ENCODE data around the gene LYSMD3. TPM values are rescaled to one million over a fixed set of nuclear protein-coding genes. Genes with fewer than 3 reads are reported as not detected.

LYSMD3 gene
- total RNA-seq, 4 donors from 2014 or later: 12.9 to 21.2 (median 16.3) TPM

- no peak for DNase-seq (ENCODE audit: extremely low spot score)
- Histone ChIP-seq H3K4me3 (no peak overlapping the region), H3K9me3 (peaks cover 0 to 12% (median 5%) of the 10 kb centered on the region in 4 donors), H3K27me3 (no peaks in the 10 kb centered on the region), H3K36me3 (no peaks in the 10 kb centered on the region), H3K27ac (replicated peaks in 1 of 4) (no peak overlapping the region), H3K4me1 (no peaks in the 10 kb centered on the region)
- intact Hi-C loops (cut with DNase I): no loop called here
- TF ChIP-seq CTCF (IDR thresholded peaks at IDR 0.05) (no peak), POLR2A (IDR thresholded peaks at IDR 0.05; ENCODE audit: low read depth) (no peak), EP300 (IDR thresholded peaks at IDR 0.05) (no peak), POLR2AphosphoS5 (IDR thresholded peaks at IDR 0.05) (no peak)
- WGBS: 95% methylated on average over 1 of the region's 1 CpG
These were observed 39.7 kb upstream of the LYSMD3 start for GRCh38 chr5:90569084-90569483.

GRCh38 chr5:90565491-90565890 lies 36.1 kb upstream of the LYSMD3 start:
- H3K4me3 ChIP-seq: no peak overlapping the region
- 96% methylated on average over 3 of the region's 3 CpGs for WGBS
- H3K4me1 ChIP-seq: no peaks in the 10 kb centered on the region
- H3K36me3 ChIP-seq: no peaks in the 10 kb centered on the region
- peaks cover 0 to 16% (median 0%) of the 10 kb centered on the region in 4 donors for H3K27me3 ChIP-seq
- TF ChIP-seq EP300 (IDR thresholded peaks at IDR 0.05): no peak
- no peak for TF ChIP-seq POLR2A (IDR thresholded peaks at IDR 0.05; ENCODE audit: low read depth)
- no peak for TF ChIP-seq CTCF (IDR thresholded peaks at IDR 0.05)
- TF ChIP-seq POLR2AphosphoS5 (IDR thresholded peaks at IDR 0.05): no peak
- no peak for DNase-seq (ENCODE audit: extremely low spot score)
- H3K9me3 ChIP-seq: peaks cover 0 to 10% (median 2%) of the 10 kb centered on the region in 4 donors
- intact Hi-C loops (cut with DNase I): no loop called here
- no peak overlapping the region for H3K27ac ChIP-seq (replicated peaks in 1 of 4)

GRCh38 chr5:90563108-90563507 lies 33.7 kb upstream of the LYSMD3 start:
- Histone ChIP-seq H3K4me1 (peaks cover 9 to 11% (median 10%) of the 10 kb centered on the region in 4 donors), H3K27me3 (peaks cover 0 to 35% (median 11%) of the 10 kb centered on the region in 4 donors), H3K27ac (replicated peaks in 1 of 4) (no peak overlapping the region), H3K9me3 (no peaks in the 10 kb centered on the region), H3K4me3 (no peak overlapping the region), H3K36me3 (no peaks in the 10 kb centered on the region)
- no peak for TF ChIP-seq POLR2A (IDR thresholded peaks at IDR 0.05; ENCODE audit: low read depth)
- no peak for TF ChIP-seq CTCF (IDR thresholded peaks at IDR 0.05)
- TF ChIP-seq EP300 (IDR thresholded peaks at IDR 0.05): no peak
- TF ChIP-seq POLR2AphosphoS5 (IDR thresholded peaks at IDR 0.05): no peak
- 29% methylated on average over 1 of the region's 1 CpG for WGBS
- DNase-seq (ENCODE audit: extremely low spot score): no peak
- intact Hi-C loops (cut with DNase I): no loop called here

GRCh38 chr5:90562341-90562740 lies 33.0 kb upstream of the LYSMD3 start:
- H3K9me3 ChIP-seq: no peaks in the 10 kb centered on the region
- H3K4me3 ChIP-seq: no peak overlapping the region
- H3K27ac ChIP-seq (replicated peaks in 1 of 4): no peak overlapping the region
- intact Hi-C loops (cut with DNase I): no loop called here
- no peaks in the 10 kb centered on the region for H3K36me3 ChIP-seq
- H3K27me3 ChIP-seq: peaks cover 0 to 42% (median 14%) of the 10 kb centered on the region in 4 donors
- H3K4me1 ChIP-seq: peaks cover 10 to 16% (median 15%) of the 10 kb centered on the region in 4 donors
- WGBS: 62% methylated on average over 5 of the region's 5 CpGs
- DNase-seq (ENCODE audit: extremely low spot score): no peak
- no peak for TF ChIP-seq POLR2A (IDR thresholded peaks at IDR 0.05; ENCODE audit: low read depth)

GRCh38 chr5:90561766-90562165 lies 32.4 kb upstream of the LYSMD3 start:
- no peaks in the 10 kb centered on the region for H3K9me3 ChIP-seq
- H3K4me3 ChIP-seq: no peak overlapping the region
- no peak overlapping the region for H3K27ac ChIP-seq (replicated peaks in 1 of 4)
- TF ChIP-seq POLR2A (IDR thresholded peaks at IDR 0.05; ENCODE audit: low read depth): no peak
- no peaks in the 10 kb centered on the region for H3K36me3 ChIP-seq
- peaks cover 0 to 47% (median 14%) of the 10 kb centered on the region in 4 donors for H3K27me3 ChIP-seq
- no peak for DNase-seq (ENCODE audit: extremely low spot score)
- intact Hi-C loops (cut with DNase I): no loop called here
- H3K4me1 ChIP-seq: peaks cover 10 to 16% (median 15%) of the 10 kb centered on the region in 4 donors
- 53% methylated on average over 1 of the region's 1 CpG for WGBS

- Histone ChIP-seq H3K36me3 (no peaks in the 10 kb centered on the region), H3K4me3 (no peak overlapping the region), H3K27me3 (peaks cover 0 to 52% (median 17%) of the 10 kb centered on the region in 4 donors), H3K27ac (replicated peaks in 1 of 4) (no peak overlapping the region), H3K9me3 (no peaks in the 10 kb centered on the region), H3K4me1 (peaks cover 10 to 16% (median 15%) of the 10 kb centered on the region in 4 donors)
- 71% methylated on average over 2 of the region's 2 CpGs for WGBS
- intact Hi-C loops (cut with DNase I): no loop called here
- TF ChIP-seq POLR2A (IDR thresholded peaks at IDR 0.05; ENCODE audit: low read depth) (no peak), POLR2AphosphoS5 (IDR thresholded peaks at IDR 0.05) (no peak), EP300 (IDR thresholded peaks at IDR 0.05) (no peak), CTCF (IDR thresholded peaks at IDR 0.05) (no peak)
- no peak for DNase-seq (ENCODE audit: extremely low spot score)
These were observed 31.4 kb upstream of the LYSMD3 start for GRCh38 chr5:90560771-90561170.
